Spleen (tissue), 11 donors: ENCODE measurements around the gene PIP5K1B. TPM values are rescaled to one million over a fixed set of nuclear protein-coding genes. Genes with fewer than 3 reads are reported as not detected.

Experiments
- DNase-seq: peaks from one replicate; pipeline ENCODE4 v3.0.0-alpha.2; 2020
- H3K27ac ChIP-seq, 8 donors: fragments of 200-600 bp; sonication (generic) in 7 of 8; 1 replicate in 4 of 8; 2 replicates in 4 of 8; pipeline versions ENCODE4 v1.5.0 to v1.8.0; 2016 to 2021; ENCODE audit warnings: inconsistent platforms in 4 of 8, mild to moderate bottlenecking in 4 of 8, moderate library complexity in 1 of 8
- H3K27me3 ChIP-seq, 7 donors: fragments of 200-600 bp; sonication (generic) in 6 of 7; replicated peaks in 1 of 7; 1 replicate in 4 of 7; 2 replicates in 3 of 7; pipeline versions ENCODE4 v1.5.0 to v1.8.0; 2016 to 2021; ENCODE audit warnings: inconsistent platforms in 3 of 7, mild to moderate bottlenecking in 1 of 7
- H3K36me3 ChIP-seq, 6 donors: fragments of 200-600 bp; sonication (generic) in 5 of 6; 1 replicate in 4 of 6; 2 replicates in 2 of 6; pipeline versions ENCODE4 v1.5.0 to v1.8.0; 2016 to 2021; ENCODE audit warnings: inconsistent platforms in 2 of 6
- H3K4me1 ChIP-seq, 6 donors: fragments of 200-600 bp; sonication (generic) in 5 of 6; 1 replicate in 3 of 6; 2 replicates in 3 of 6; pipeline versions ENCODE4 v1.5.0 to v1.8.0; 2016 to 2021; ENCODE audit warnings: inconsistent platforms in 3 of 6
- H3K4me3 ChIP-seq, 8 donors: fragments of 200-600 bp; sonication (generic) in 7 of 8; 1 replicate in 4 of 8; 2 replicates in 4 of 8; pipeline versions ENCODE4 v1.5.0 to v1.8.0; 2016 to 2021; ENCODE audit warnings: inconsistent platforms in 4 of 8, mild to moderate bottlenecking in 4 of 8, moderate library complexity in 2 of 8
- H3K9me3 ChIP-seq, 8 donors: fragments of 200-600 bp; sonication (generic) in 7 of 8; 1 replicate in 4 of 8; 2 replicates in 4 of 8; pipeline versions ENCODE4 v1.5.0 to v1.8.0; 2016 to 2021; ENCODE audit warnings: inconsistent platforms in 4 of 8
- POLR2A ChIP-seq, 3 donors: fragments of 450-650 bp; IDR thresholded peaks; one replicate each; pipeline ENCODE4 v1.5.1; 2017; ENCODE audit warnings: antibody characterized with exemption in 3 of 3, mild to moderate bottlenecking in 1 of 3
- POLR2AphosphoS5 ChIP-seq, 3 donors: sonication (generic); formaldehyde crosslinking; IDR thresholded peaks; one replicate each; pipeline ENCODE4 v1.5.1; 2017; ENCODE audit warnings: antibody characterized with exemption in 3 of 3
- WGBS, 5 donors: extraction: QIAGEN DNeasy Blood & Tissue Kit in 3 of 5; methylation state at CpG; one replicate each; pipeline versions ENCODE4 v1.1.5 to v1.1.7; 2013 to 2018; 5-methylcytosine and 5-hydroxymethylcytosine counted together
- intact Hi-C: fragments of 100-400 bp; cut with DNase I; formaldehyde crosslinking; loops from one replicate; pipeline ENCODE4 v1.15.0; 2023; ENCODE audit warnings: low total_unique reads
- polyA plus RNA-seq, 3 donors: library from polyadenylated mRNA; stranded (reverse); fragments of 200-250 nt; gene quantifications; one replicate each; pipeline ENCODE4 v1.2.1, GENCODE V29; 2013
- total RNA-seq, 7 donors: library from RNA; depleted of rRNA in 3 of 7; stranded (reverse); fragments of >200 nt in 3 of 7; fragmentation: NEBNext Ultra II Directional in 4 of 7; extraction: Animal tissue kit (Norgen Biotek cat#: 25700) in 4 of 7; gene quantifications; one replicate each; pipeline versions ENCODE4 v1.1.0 to v1.2.1, GENCODE V29; 2016 to 2021
- TF ChIP-seq, protein P1 (sequence below), 11 experiments: fragments of 200-600 bp in 7 of 11; fragments of 450-650 bp in 4 of 11; sonication (generic) in 4 of 11; IDR thresholded peaks in 8 of 11; conservative IDR thresholded peaks in 3 of 11; 1 replicate in 7 of 11; 2 replicates in 4 of 11; pipeline versions ENCODE4 v1.4.0 to v1.8.0; 2016 to 2021; ENCODE audit warnings: antibody characterized with exemption in 11 of 11, inconsistent platforms in 4 of 11, mild to moderate bottlenecking in 1 of 11
- donor health status: healthy with polysubstance abuse.
- donor health status: DM: no; HTN: no; CAD: no; lungs with moderate emphysema.
- donor health status: DM: no; HTN: no; CAD: no.
- donor health status: Bipolar disorder and iron deficiency.
- donor health status: healthy.
- donor health status: DM: no; HTN: no; CAD: no.
- donor health status: DM: yes; HTN: yes; CAD: no.

The PIP5K1B gene
- total and polyA plus RNA-seq, 10 donors, result 1.5 to 10.3 (median 6.8) TPM

DNA sequence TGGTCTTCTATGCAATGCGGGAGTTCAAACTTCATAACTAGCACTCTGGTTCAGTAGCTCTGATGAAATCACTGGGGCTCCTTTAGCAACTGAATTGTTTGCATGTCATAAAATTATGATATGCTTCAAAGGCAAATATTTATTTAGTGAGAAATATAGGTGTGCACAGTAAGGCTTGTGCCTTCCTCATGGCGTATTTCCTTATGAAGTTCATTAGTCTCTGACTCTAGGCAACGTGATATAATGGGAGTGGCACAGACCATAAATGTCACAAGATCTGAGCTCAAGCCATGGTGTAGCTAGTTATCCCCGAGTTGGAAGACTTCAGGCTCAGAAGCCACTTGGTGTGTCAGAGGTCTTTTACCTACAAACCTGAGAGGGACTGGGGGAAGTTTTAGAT lies 35.5 kb downstream of the PIP5K1B start:
- peaks cover 0 to 4% (median 0%) of the 10 kb centered on the region in 6 donors for H3K36me3 ChIP-seq
- H3K27me3 ChIP-seq, result no peaks in the 10 kb centered on the region
- no peaks in the 10 kb centered on the region for H3K9me3 ChIP-seq
- peaks cover 0 to 8% (median 0%) of the 10 kb centered on the region in 6 donors for H3K4me1 ChIP-seq
- H3K4me3 ChIP-seq, result no peak overlapping the region
- H3K27ac ChIP-seq, result no peak overlapping the region
- TF ChIP-seq, protein P1, sequence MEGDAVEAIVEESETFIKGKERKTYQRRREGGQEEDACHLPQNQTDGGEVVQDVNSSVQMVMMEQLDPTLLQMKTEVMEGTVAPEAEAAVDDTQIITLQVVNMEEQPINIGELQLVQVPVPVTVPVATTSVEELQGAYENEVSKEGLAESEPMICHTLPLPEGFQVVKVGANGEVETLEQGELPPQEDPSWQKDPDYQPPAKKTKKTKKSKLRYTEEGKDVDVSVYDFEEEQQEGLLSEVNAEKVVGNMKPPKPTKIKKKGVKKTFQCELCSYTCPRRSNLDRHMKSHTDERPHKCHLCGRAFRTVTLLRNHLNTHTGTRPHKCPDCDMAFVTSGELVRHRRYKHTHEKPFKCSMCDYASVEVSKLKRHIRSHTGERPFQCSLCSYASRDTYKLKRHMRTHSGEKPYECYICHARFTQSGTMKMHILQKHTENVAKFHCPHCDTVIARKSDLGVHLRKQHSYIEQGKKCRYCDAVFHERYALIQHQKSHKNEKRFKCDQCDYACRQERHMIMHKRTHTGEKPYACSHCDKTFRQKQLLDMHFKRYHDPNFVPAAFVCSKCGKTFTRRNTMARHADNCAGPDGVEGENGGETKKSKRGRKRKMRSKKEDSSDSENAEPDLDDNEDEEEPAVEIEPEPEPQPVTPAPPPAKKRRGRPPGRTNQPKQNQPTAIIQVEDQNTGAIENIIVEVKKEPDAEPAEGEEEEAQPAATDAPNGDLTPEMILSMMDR (IDR thresholded peaks at IDR 0.05 in 8 of 11, conservative IDR thresholded peaks at IDR 0.05 in 3 of 11), result no peak
- no peak for TF ChIP-seq POLR2A (IDR thresholded peaks at IDR 0.05)
- TF ChIP-seq POLR2AphosphoS5 (IDR thresholded peaks at IDR 0.05), result no peak
- no peak for DNase-seq
- WGBS, 5 donors, result 69 to 82% (median 74%) methylated on average over 4 of the region's 4 CpGs
- intact Hi-C loops, result no loop called here

DNA sequence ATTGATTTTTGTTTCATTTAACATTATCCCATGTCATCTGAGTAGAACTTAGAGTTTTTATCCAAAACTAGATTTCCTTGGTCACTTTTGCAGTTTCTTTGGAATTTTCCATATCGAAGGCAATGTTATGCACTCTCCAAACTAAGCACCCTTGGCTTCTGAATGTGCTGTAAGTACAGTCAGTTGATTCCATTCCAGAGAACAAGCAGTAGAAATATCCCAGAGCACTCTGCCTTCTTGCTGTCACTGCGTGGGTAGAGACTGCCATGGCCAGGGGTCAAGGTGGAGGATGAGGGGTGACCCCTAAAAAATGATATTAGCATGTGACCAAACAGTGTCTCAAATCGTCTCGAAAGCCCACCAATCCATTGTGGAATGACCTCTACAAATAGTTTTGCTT lies 36.2 kb downstream of the PIP5K1B start:
- intact Hi-C loops, result no loop called here
- no peak overlapping the region for H3K27ac ChIP-seq
- peaks cover 0 to 8% (median 0%) of the 10 kb centered on the region in 6 donors for H3K4me1 ChIP-seq
- DNase-seq, result no peak
- WGBS, 5 donors, result 87 to 91% (median 89%) methylated on average over 4 of the region's 4 CpGs
- H3K4me3 ChIP-seq, result no peak overlapping the region
- H3K9me3 ChIP-seq, result no peaks in the 10 kb centered on the region
- H3K27me3 ChIP-seq, result no peaks in the 10 kb centered on the region
- H3K36me3 ChIP-seq, result peaks cover 0 to 4% (median 0%) of the 10 kb centered on the region in 6 donors
- no peak for TF ChIP-seq POLR2A (IDR thresholded peaks at IDR 0.05)
- TF ChIP-seq, protein P1 (IDR thresholded peaks at IDR 0.05 in 8 of 11, conservative IDR thresholded peaks at IDR 0.05 in 3 of 11), result no peak
- no peak for TF ChIP-seq POLR2AphosphoS5 (IDR thresholded peaks at IDR 0.05)

DNA sequence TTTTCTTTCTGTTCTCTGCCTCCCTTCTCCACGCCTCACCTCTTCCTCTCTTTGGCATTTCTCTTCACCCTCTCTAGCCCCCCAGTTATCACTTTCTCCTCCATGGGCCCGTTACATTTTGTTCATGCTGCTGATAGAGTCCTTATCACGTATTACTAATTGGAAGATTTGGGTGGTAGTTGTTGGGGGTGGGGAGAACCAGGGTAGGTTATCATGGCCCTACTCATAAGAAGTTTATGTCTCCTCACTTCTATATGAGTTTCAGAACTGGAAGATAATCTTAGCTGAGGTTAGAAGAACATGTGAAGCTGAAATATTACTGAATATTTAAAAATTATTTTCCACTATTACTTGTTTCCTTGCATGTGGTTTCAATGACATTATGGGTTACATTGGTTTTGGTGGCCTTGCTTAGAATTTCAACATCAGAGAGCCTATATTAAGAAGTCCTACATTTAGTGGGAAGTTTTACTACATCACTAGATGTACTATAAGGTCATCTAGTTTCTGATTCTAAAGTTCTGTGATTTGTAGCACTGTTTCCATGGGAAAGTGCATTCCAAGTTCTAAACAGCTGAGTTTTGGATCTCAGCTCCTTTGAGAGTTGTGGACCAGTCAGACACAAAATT lies 36.8 kb downstream of the PIP5K1B start:
- H3K36me3 ChIP-seq, result peaks cover 0 to 4% (median 0%) of the 10 kb centered on the region in 6 donors
- no peak overlapping the region for H3K27ac ChIP-seq
- TF ChIP-seq, protein P1 (IDR thresholded peaks at IDR 0.05 in 8 of 11, conservative IDR thresholded peaks at IDR 0.05 in 3 of 11), result no peak
- TF ChIP-seq POLR2AphosphoS5 (IDR thresholded peaks at IDR 0.05) (no peak), POLR2A (IDR thresholded peaks at IDR 0.05) (no peak)
- H3K4me1 ChIP-seq, result peaks cover 0 to 8% (median 0%) of the 10 kb centered on the region in 6 donors
- 91 to 92% (median 91%) methylated on average over 3 of the region's 3 CpGs for WGBS, 5 donors
- intact Hi-C loops, result no loop called here
- H3K27me3 ChIP-seq, result no peaks in the 10 kb centered on the region
- H3K4me3 ChIP-seq, result no peak overlapping the region
- no peaks in the 10 kb centered on the region for H3K9me3 ChIP-seq
- no peak for DNase-seq

DNA sequence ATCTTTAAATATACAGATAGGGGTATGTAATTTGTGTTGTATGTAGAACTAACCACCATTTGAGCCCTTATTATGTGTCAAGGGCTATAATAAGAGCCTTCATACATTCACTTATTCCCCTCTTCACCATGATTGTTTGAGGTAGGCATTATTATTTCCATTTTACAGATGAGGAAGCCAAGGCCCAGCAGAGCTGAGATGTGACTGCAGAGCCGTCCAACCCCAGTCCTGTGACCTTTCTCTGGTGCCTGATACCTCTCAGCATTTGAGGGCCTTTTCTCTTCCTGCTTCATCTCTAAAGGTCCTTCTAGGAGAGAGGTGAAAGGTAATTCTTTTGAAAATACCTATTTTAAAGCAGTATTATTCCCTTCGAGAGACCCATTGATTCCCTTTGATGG lies 37.3 kb downstream of the PIP5K1B start:
- H3K36me3 ChIP-seq, result peaks cover 0 to 4% (median 0%) of the 10 kb centered on the region in 6 donors
- no peak overlapping the region for H3K27ac ChIP-seq
- no peak overlapping the region for H3K4me3 ChIP-seq
- WGBS, 5 donors, result 87 to 98% (median 90%) methylated on average over 2 of the region's 2 CpGs
- DNase-seq, result no peak
- no peaks in the 10 kb centered on the region for H3K27me3 ChIP-seq
- TF ChIP-seq POLR2A (IDR thresholded peaks at IDR 0.05), result no peak
- TF ChIP-seq, protein P1 (IDR thresholded peaks at IDR 0.05 in 8 of 11, conservative IDR thresholded peaks at IDR 0.05 in 3 of 11), result no peak
- no peak for TF ChIP-seq POLR2AphosphoS5 (IDR thresholded peaks at IDR 0.05)
- intact Hi-C loops, result no loop called here
- no peaks in the 10 kb centered on the region for H3K9me3 ChIP-seq
- H3K4me1 ChIP-seq, result peaks cover 0 to 8% (median 0%) of the 10 kb centered on the region in 6 donors
